SK-N-SH (cell line): ENCODE measurements around the gene NDUFB8. TPM values are rescaled to one million over a fixed set of nuclear protein-coding genes. Genes with fewer than 3 reads are reported as not detected.

Experiments
- CTCF ChIA-PET: fragments of 300-600, 350-600 bp; formaldehyde crosslinking; extraction: SDS; loops from one replicate; lab custom pipeline; 2021; lab: Yijun Ruan, JAX
- POLR2A ChIA-PET: fragments of 350-600 bp; sonication (Branson Sonifier 250); formaldehyde crosslinking; extraction: SDS; loops from one replicate; lab custom pipeline; 2020; ENCODE audit warnings: antibody characterized with exemption, inconsistent platforms; lab: Yijun Ruan, JAX
- DNase-seq: peaks from one replicate; pipeline ENCODE4 v3.0.0; 2012
- H2AFZ ChIP-seq: fragments of 200-600 bp; sonication (generic); 2 replicates; pipeline ENCODE4 v1.8.1; 2016; ENCODE audit warnings: antibody characterized with exemption, mild to moderate bottlenecking, low read depth
- H3F3A ChIP-seq: fragments of 200-600 bp; sonication (generic); replicated peaks from 2 replicates; pipeline ENCODE3; 2016; ENCODE audit warnings: antibody characterized with exemption, mild to moderate bottlenecking; ENCODE audit not compliant: insufficient read depth
- H3K27ac ChIP-seq, 2 experiments: fragments of 200-500 bp in 1 of 2; fragments of 200-600 bp in 1 of 2; sonication (Bioruptor generic) in 1 of 2; sonication (generic), shearing (Covaris generic) in 1 of 2; 2 replicates each; pipeline versions ENCODE4 v1.5.1 to v1.6.1; 2014 to 2016; ENCODE audit warnings: low read depth in 2 of 2, inconsistent platforms in 1 of 2, low read length in 1 of 2, mild to moderate bottlenecking in 1 of 2, mixed read lengths in 1 of 2
- H3K27me3 ChIP-seq: fragments of 200-600 bp; sonication (generic), shearing (Covaris generic); 2 replicates; pipeline ENCODE4 v1.6.1; 2016; ENCODE audit warnings: mixed run types; ENCODE audit not compliant: insufficient read depth
- H3K36me3 ChIP-seq, 2 experiments: fragments of 200-500 bp in 1 of 2; fragments of 200-600 bp in 1 of 2; sonication (Bioruptor generic) in 1 of 2; sonication (generic) in 1 of 2; replicated peaks in 1 of 2; 2 replicates each; pipeline versions ENCODE3 to v1.5.1; 2014 to 2016; ENCODE audit warnings: low read length in 1 of 2, mild to moderate bottlenecking in 1 of 2; ENCODE audit not compliant: insufficient read depth in 2 of 2, control insufficient read depth in 1 of 2
- H3K4me1 ChIP-seq, 2 experiments: fragments of 200-500 bp in 1 of 2; fragments of 200-600 bp in 1 of 2; sonication (Bioruptor generic) in 1 of 2; sonication (generic), shearing (Covaris generic) in 1 of 2; 2 replicates each; pipeline versions ENCODE4 v1.5.1 to v1.6.1; 2014 to 2016; ENCODE audit warnings: low read depth in 1 of 2, low read length in 1 of 2, mixed run types in 1 of 2; ENCODE audit not compliant: insufficient read depth in 2 of 2, control insufficient read depth in 1 of 2
- H3K4me2 ChIP-seq: fragments of 200-600 bp; sonication (generic), shearing (Covaris generic); 2 replicates; pipeline ENCODE4 v1.6.1; 2017; ENCODE audit warnings: mixed run types
- H3K4me3 ChIP-seq, 2 experiments: fragments of 200-500 bp in 1 of 2; fragments of 200-600 bp in 1 of 2; sonication (Bioruptor generic) in 1 of 2; sonication (generic), shearing (Covaris generic) in 1 of 2; 2 replicates each; pipeline versions ENCODE4 v1.5.1 to v1.8.1; 2014 to 2016; ENCODE audit warnings: low read depth in 2 of 2, inconsistent platforms in 1 of 2, low read length in 1 of 2, mild to moderate bottlenecking in 1 of 2, mixed read lengths in 1 of 2, moderate library complexity in 1 of 2
- H3K79me2 ChIP-seq: fragments of 200-600 bp; sonication (generic); 2 replicates; pipeline ENCODE4 v1.8.1; 2017; ENCODE audit warnings: mild to moderate bottlenecking; ENCODE audit not compliant: insufficient read depth
- H3K9ac ChIP-seq: fragments of 200-600 bp; sonication (generic); 2 replicates; pipeline ENCODE4 v1.6.1; 2017; ENCODE audit warnings: mixed run types
- H3K9me2 ChIP-seq: fragments of 200-600 bp; sonication (generic); 2 replicates; pipeline ENCODE4 v1.6.1; 2017; ENCODE audit warnings: mixed run types
- H3K9me3 ChIP-seq: fragments of 200-600 bp; sonication (generic); 2 replicates; pipeline ENCODE4 v1.6.1; 2017; ENCODE audit warnings: mixed run types, mild to moderate bottlenecking, moderate library complexity
- H4K20me1 ChIP-seq: fragments of 200-600 bp; sonication (generic); 2 replicates; pipeline ENCODE4 v1.6.1; 2017; ENCODE audit warnings: mild to moderate bottlenecking, mixed run types; ENCODE audit not compliant: insufficient read depth
- CHD2 ChIP-seq: fragments of 150-350 bp; IDR thresholded peaks from 2 replicates; pipeline ENCODE4 v1.6.1; 2018; ENCODE audit warnings: low read length; ENCODE audit not compliant: partially characterized antibody
- CTCF ChIP-seq: fragments of 200-600 bp; sonication (generic); IDR thresholded peaks from 2 replicates; pipeline ENCODE4 v1.6.1; 2017; ENCODE audit warnings: antibody characterized with exemption, mild to moderate bottlenecking, moderate library complexity
- EZH2phosphoT487 ChIP-seq: fragments of 200-600 bp; sonication (generic); IDR thresholded peaks from 2 replicates; pipeline ENCODE4 v1.6.1; 2017; ENCODE audit warnings: low read depth, mixed run types, mild to moderate bottlenecking, antibody characterized with exemption, moderate library complexity, borderline replicate concordance
- FOSL2 ChIP-seq: IDR thresholded peaks from 2 replicates; pipeline ENCODE4 v1.4.0; 2012; ENCODE audit warnings: low read depth, mild to moderate bottlenecking, moderate library complexity, borderline replicate concordance
- FOXM1 ChIP-seq: IDR thresholded peaks from 2 replicates; pipeline ENCODE4 v1.4.0; 2012; ENCODE audit warnings: low read depth, mild to moderate bottlenecking
- GABPA ChIP-seq: IDR thresholded peaks from 2 replicates; pipeline ENCODE4 v1.4.0; 2012; ENCODE audit warnings: low read depth, mild to moderate bottlenecking
- GATA2 ChIP-seq: sonication (generic); formaldehyde crosslinking; IDR thresholded peaks from 2 replicates; pipeline ENCODE4 v1.5.0; 2020; ENCODE audit warnings: mild to moderate bottlenecking, missing genetic modification reagents
- IRF3 ChIP-seq: fragments of 150-350 bp; IDR thresholded peaks from 2 replicates; pipeline ENCODE4 v1.6.1; 2016; ENCODE audit warnings: mild to moderate bottlenecking, low read depth, low read length
- MAX ChIP-seq: IDR thresholded peaks from 2 replicates; pipeline ENCODE4 v1.4.0; 2012; ENCODE audit warnings: low read depth
- NFIC ChIP-seq: IDR thresholded peaks from 2 replicates; pipeline ENCODE4 v1.4.0; 2012; ENCODE audit warnings: borderline replicate concordance
- PBX3 ChIP-seq: IDR thresholded peaks from 2 replicates; pipeline ENCODE4; 2012
- POLR2AphosphoS5 ChIP-seq: IDR thresholded peaks from 2 replicates; pipeline ENCODE4 v1.6.1; 2012; ENCODE audit warnings: low read depth, low read length
- REST ChIP-seq: IDR thresholded peaks from 2 replicates; pipeline ENCODE4 v1.6.1; 2012; ENCODE audit warnings: mild to moderate bottlenecking, low read depth, low read length, moderate library complexity
- RXRA ChIP-seq: IDR thresholded peaks from 2 replicates; pipeline ENCODE4 v1.4.0; 2012; ENCODE audit warnings: low read depth, mild to moderate bottlenecking, borderline replicate concordance
- SMC3 ChIP-seq: IDR thresholded peaks from 2 replicates; pipeline ENCODE4 v1.6.1; 2012; ENCODE audit warnings: low read depth, low read length, improper control_type of control experiment
- TEAD4 ChIP-seq: IDR thresholded peaks from 2 replicates; pipeline ENCODE4 v1.4.0; 2012; ENCODE audit warnings: mild to moderate bottlenecking, borderline replicate concordance; ENCODE audit not compliant: insufficient read depth
- USF1 ChIP-seq: IDR thresholded peaks from 2 replicates; pipeline ENCODE4 v1.4.0; 2012; ENCODE audit warnings: low read depth, borderline replicate concordance
- USF2 ChIP-seq: fragments of 150-350 bp; IDR thresholded peaks from 2 replicates; pipeline ENCODE4 v1.6.1; 2017; ENCODE audit warnings: antibody characterized with exemption, low read length, low read depth, borderline replicate concordance
- ZBTB33 ChIP-seq: IDR thresholded peaks from 2 replicates; pipeline ENCODE4 v1.4.0; 2012; ENCODE audit warnings: low read depth, borderline replicate concordance
- WGBS: methylation state at CpG from one replicate; pipeline ENCODE4 v1.1.6; 2017; ENCODE audit warnings: low lambda C conversion rate; 5-methylcytosine and 5-hydroxymethylcytosine counted together
- polyA plus RNA-seq, 3 experiments: library from polyadenylated mRNA; depleted of rRNA; stranded (reverse); fragments of >200 nt; gene quantifications; 2 replicates each; pipeline ENCODE4 v1.2.3, GENCODE V29; 2012

The NDUFB8 gene
- polyA plus RNA-seq, 1 of the 3 experiments (the other 2 are of a cell fraction) = 368 TPM

GRCh38 chr10:100506596-100507356 lies 22.9 kb downstream of the NDUFB8 start:
- Histone ChIP-seq H3K4me2 (no peak overlapping the region), H3K4me1 (peaks cover 0 to 22% of the 10 kb centered on the region in 2 experiments; a peak in 2 of 4 replicates), H3K9ac (no peak overlapping the region), H3K9me3 (no peaks in the 10 kb centered on the region), H3K9me2 (no peaks in the 10 kb centered on the region), H3K4me3 (no peak overlapping the region), H3K36me3 (peaks cover 0 to 3% of the 10 kb centered on the region in 2 experiments), H3K79me2 (no peaks in the 10 kb centered on the region), H3F3A (no peaks in the 10 kb centered on the region), H2AFZ (no peak overlapping the region), H3K27me3 (no peaks in the 10 kb centered on the region), H4K20me1 (no peaks in the 10 kb centered on the region), H3K27ac (peak overlapping the region in 1 of 2 experiments; percentile 16; a peak in 1 of 4 replicates)
- POLR2A ChIA-PET = no interaction called here
- CTCF ChIA-PET = interaction anchor here (0.9 to 14.3 kb wide), 11 partner anchors 7 to 203 kb away, joined by 3 to 150 read pairs (median 10); partner anchors contain the start of gene SEC31B
- WGBS = 75% methylated on average over 4 of the region's 5 CpGs
- no peak for DNase-seq
- TF ChIP-seq GATA2 (CRISPR knock-in tag) = no peak
- TF ChIP-seq CTCF = no peak
- no peak for TF ChIP-seq FOXM1
- TF ChIP-seq POLR2AphosphoS5 = peak; percentile 59; the same call in 1 of the 2 replicates
- no peak for TF ChIP-seq NFIC
- no peak for TF ChIP-seq RXRA
- TF ChIP-seq EZH2phosphoT487 = no peak
- no peak for TF ChIP-seq TEAD4
- no peak for TF ChIP-seq CHD2
- TF ChIP-seq MAX = 0 out of 2 replicates have a peak, but pooled peaks have one; percentile 22
- peak; percentile 99 for TF ChIP-seq FOSL2
- no peak for TF ChIP-seq ZBTB33
- TF ChIP-seq PBX3 = peak; percentile 81
- TF ChIP-seq SMC3 = no peak
- no peak for TF ChIP-seq REST
- TF ChIP-seq GABPA = no peak
- TF ChIP-seq IRF3 = no peak
- no peak for TF ChIP-seq USF2
- TF ChIP-seq USF1 = no peak
